ENCODE data around the gene PGLYRP3.

GRCh38 chr1:153271711-153272110 is 41.0 kb downstream of the PGLYRP3 start:
- TF ChIP-seq GATA2 (IDR thresholded peaks at IDR 0.05; ENCODE audit: low read depth, low read length) (no peak), GATA3 (IDR thresholded peaks at IDR 0.05; ENCODE audit: low read depth, low read length) (no peak)

All from SH-SY5Y (cell line).